Colonic mucosa (tissue), 4 donors: Measurements from ENCODE around the gene TMCO6. TPM values are rescaled to one million over a fixed set of nuclear protein-coding genes. Genes with fewer than 3 reads are reported as not detected.
"Not testable (repeated sequence)": the region's sequence is repeated elsewhere in the genome, so short reads cannot be mapped to it uniquely, and the experiment has no call there.

Experiments
- DNase-seq: peaks from one replicate; pipeline ENCODE4 v3.0.0-alpha.2; 2020
- H3K27ac ChIP-seq: fragments of 200-600 bp; one replicate; pipeline ENCODE4 v1.8.0; 2021
- H3K27me3 ChIP-seq: fragments of 200-600 bp; one replicate; pipeline ENCODE4 v1.8.0; 2021
- H3K36me3 ChIP-seq: fragments of 200-600 bp; one replicate; pipeline ENCODE4 v1.8.0; 2021
- H3K4me1 ChIP-seq: fragments of 200-600 bp; one replicate; pipeline ENCODE4 v1.8.0; 2021; ENCODE audit warnings: mild to moderate bottlenecking
- H3K4me3 ChIP-seq: fragments of 200-600 bp; one replicate; pipeline ENCODE4 v1.8.0; 2021
- H3K9ac ChIP-seq, 2 donors: one replicate each; pipeline ENCODE4 v1.7.0; 2013; ENCODE audit warnings: control low read depth in 2 of 2, low read depth in 2 of 2, low read length in 2 of 2
- H3K9me3 ChIP-seq: fragments of 200-600 bp; one replicate; pipeline ENCODE4 v1.8.0; 2021
- CTCF ChIP-seq: fragments of 200-600 bp; IDR thresholded peaks from one replicate; pipeline ENCODE4 v1.8.0; 2022; ENCODE audit warnings: antibody characterized with exemption, mild to moderate bottlenecking
- intact Hi-C: fragments of 100-400 bp; cut with DNase I; formaldehyde crosslinking; loops from one replicate; pipeline ENCODE4 v1.14.1; 2022
- total RNA-seq, 2 donors: library from RNA; stranded (reverse); fragmentation: NEBNext Ultra II Directional in 1 of 2; extraction: Animal tissue kit (Norgen Biotek cat#: 25700) in 1 of 2; gene quantifications; one replicate each; pipeline ENCODE4 v1.2.1, GENCODE V29; 2021
- donor health status: healthy.
- donor health status: DM: no; HTN: no; CAD: no.
- donor health status: DM: no; HTN: no; CAD: no.

The TMCO6 gene
- total RNA-seq, 2 donors from 2014 or later = 8.7 to 18.9 TPM

GRCh38 chr5:140664359-140665119 is 25.3 kb downstream of the TMCO6 start, which contains the start of gene WDR55:
Gene WDR55 (plus strand): TSS chr5:140664904. CDS start chr5:140664913, 9 bp downstream.
- intact Hi-C loops = loop anchor here (2.0 kb wide), 1 partner anchor 26 kb away; the partner anchor contains the start of genes HARS1 and HARS2
- H3K9me3 ChIP-seq = no peaks in the 10 kb centered on the region
- H3K27ac ChIP-seq = peak within 1 kb of the TSS; percentile 97
- peak within 1 kb of the TSS; percentile 96 for H3K4me3 ChIP-seq
- TF ChIP-seq CTCF = no peak
- peaks cover 10% of the 10 kb centered on the region for H3K36me3 ChIP-seq
- H3K9ac ChIP-seq = peak within 1 kb of the TSS; percentile 80 to 86
- DNase-seq = peak; percentile 99
- H3K4me1 ChIP-seq = peaks cover 8% of the 10 kb centered on the region
- no peaks in the 10 kb centered on the region for H3K27me3 ChIP-seq

GRCh38 chr5:140671035-140671434 is 31.8 kb downstream of the TMCO6 start:
- Histone ChIP-seq H3K9ac (peak overlapping the region in 1 of 2 donors; percentile 39), H3K36me3 (peaks cover 11% of the 10 kb centered on the region)
- DNase-seq, intact Hi-C loops, H3K4me3 ChIP-seq, H3K27ac ChIP-seq, H3K4me1 ChIP-seq, H3K9me3 ChIP-seq, H3K27me3 ChIP-seq: not testable (repeated sequence)

GRCh38 chr5:140671472-140672125 is 32.3 kb downstream of the TMCO6 start:
- Histone ChIP-seq H3K9me3 (no peaks in the 10 kb centered on the region), H3K36me3 (peaks cover 11% of the 10 kb centered on the region), H3K9ac (peak overlapping the region in 1 of 2 donors; percentile 3), H3K27ac (peak overlapping the region; percentile 2), H3K27me3 (no peaks in the 10 kb centered on the region), H3K4me3 (no peak overlapping the region), H3K4me1 (peaks cover under 1% of the 10 kb centered on the region)
- no peak for DNase-seq
- intact Hi-C loops = no loop called here
- no peak for TF ChIP-seq CTCF

GRCh38 chr5:140672455-140673186 is 33.4 kb downstream of the TMCO6 start:
- Histone ChIP-seq H3K36me3 (peaks cover 11% of the 10 kb centered on the region), H3K9me3 (no peaks in the 10 kb centered on the region), H3K4me3 (no peak overlapping the region), H3K4me1 (no peaks in the 10 kb centered on the region), H3K27ac (no peak overlapping the region), H3K27me3 (no peaks in the 10 kb centered on the region), H3K9ac (no peak overlapping the region)
- no peak for DNase-seq
- TF ChIP-seq CTCF = no peak
- intact Hi-C loops = no loop called here

- Histone ChIP-seq H3K4me3 (no peak within 1 kb of the TSS), H3K36me3 (peaks cover 11% of the 10 kb centered on the region), H3K9me3 (no peaks in the 10 kb centered on the region), H3K9ac (no peak within 1 kb of the TSS), H3K27me3 (no peaks in the 10 kb centered on the region), H3K4me1 (no peaks in the 10 kb centered on the region), H3K27ac (no peak within 1 kb of the TSS)
- TF ChIP-seq CTCF = no peak
- no peak for DNase-seq
- intact Hi-C loops = no loop called here
Measured at GRCh38 chr5:140673187-140673976, 34.1 kb downstream of the TMCO6 start, which contains the start of gene DND1. Gene DND1 (minus strand): TSS chr5:140673576. CDS start chr5:140673542, 34 bp downstream.
